HS-5 (cell line): ENCODE data around the gene SIPA1.

ENCODE experiments used
- DNase-seq: peaks from one replicate; pipeline ENCODE4 v3.0.0-alpha.2; 2012; ENCODE audit warnings: low read depth

Gene SIPA1

DNA sequence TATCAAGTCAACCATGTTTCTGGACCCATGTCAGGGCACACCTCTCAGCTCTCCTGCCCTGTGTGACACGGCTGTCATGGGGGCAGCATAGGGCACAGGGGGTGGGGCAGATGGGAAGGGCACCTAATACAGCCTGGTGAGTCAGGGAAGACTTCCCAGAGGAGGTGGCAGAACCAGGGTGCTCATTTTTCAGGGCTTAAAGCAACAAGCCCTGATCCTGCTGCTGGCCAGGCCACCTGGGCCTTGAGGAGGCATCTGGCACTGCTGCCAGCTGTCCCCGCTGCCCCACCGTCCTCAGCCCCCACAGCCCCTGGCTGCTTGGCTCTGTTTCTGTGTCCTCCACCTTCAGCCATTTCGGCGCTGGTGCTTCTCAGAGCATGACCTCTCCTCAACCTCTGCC is 28.2 kb upstream of the SIPA1 start:
- DNase-seq = no peak

GRCh38 chr11:65610404-65610803 is 27.5 kb upstream of the SIPA1 start:
- DNase-seq = no peak

- no peak for DNase-seq
Measured at GRCh38 chr11:65611028-65611757, 26.7 kb upstream of the SIPA1 start.

GRCh38 chr11:65611758-65612603 is 25.9 kb upstream of the SIPA1 start:
- DNase-seq = no peak

GRCh38 chr11:65612691-65613090 is 25.2 kb upstream of the SIPA1 start:
- DNase-seq = no peak

DNA sequence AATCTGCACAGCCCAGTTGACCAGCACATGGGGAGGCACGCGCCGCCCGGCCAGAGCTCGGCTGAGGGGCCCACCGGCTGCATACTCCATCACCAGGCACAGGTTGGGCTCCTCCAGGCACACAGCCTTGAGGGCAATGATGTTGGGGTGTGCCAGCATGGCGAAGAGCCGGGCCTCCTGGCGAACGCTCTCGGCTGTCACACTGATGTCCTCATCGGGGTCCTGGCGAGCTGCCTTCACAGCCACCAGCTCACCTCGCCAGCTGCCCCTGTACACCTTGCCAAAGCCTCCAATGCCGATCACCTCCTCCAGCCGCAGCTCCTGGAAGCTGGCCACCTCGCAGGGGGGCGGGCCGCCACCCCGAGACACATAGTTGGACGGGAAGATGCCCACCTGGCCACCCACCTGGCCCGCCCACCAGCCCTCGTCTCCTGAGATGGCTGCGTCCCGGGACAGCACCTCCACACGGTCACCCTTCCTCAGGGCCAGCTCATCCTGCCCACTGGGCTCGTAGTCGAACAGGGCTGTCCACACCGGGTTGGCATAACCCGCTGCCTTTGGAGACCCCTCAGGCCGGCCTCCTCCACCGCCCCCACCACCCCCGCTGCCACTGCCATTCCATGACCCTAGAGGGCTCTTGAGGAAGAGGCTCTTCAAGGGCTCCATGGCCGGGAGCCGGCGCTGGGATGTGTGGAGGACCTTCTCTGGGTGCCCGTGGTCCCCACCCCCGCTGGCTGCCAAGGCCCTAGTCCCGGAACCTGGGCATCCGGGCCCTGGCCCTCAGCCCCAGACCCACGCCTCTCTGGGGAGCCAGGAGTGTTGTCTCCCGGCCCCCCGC is 24.6 kb upstream of the SIPA1 start:
- no peak for DNase-seq

GRCh38 chr11:65615229-65615949 is 22.5 kb upstream of the SIPA1 start, which contains the start of gene PCNX3:
PCNX3 (plus strand) TSS chr11:65615776; CDS start chr11:65616312, 536 bp downstream.
- peak; percentile 100 for DNase-seq

DNA sequence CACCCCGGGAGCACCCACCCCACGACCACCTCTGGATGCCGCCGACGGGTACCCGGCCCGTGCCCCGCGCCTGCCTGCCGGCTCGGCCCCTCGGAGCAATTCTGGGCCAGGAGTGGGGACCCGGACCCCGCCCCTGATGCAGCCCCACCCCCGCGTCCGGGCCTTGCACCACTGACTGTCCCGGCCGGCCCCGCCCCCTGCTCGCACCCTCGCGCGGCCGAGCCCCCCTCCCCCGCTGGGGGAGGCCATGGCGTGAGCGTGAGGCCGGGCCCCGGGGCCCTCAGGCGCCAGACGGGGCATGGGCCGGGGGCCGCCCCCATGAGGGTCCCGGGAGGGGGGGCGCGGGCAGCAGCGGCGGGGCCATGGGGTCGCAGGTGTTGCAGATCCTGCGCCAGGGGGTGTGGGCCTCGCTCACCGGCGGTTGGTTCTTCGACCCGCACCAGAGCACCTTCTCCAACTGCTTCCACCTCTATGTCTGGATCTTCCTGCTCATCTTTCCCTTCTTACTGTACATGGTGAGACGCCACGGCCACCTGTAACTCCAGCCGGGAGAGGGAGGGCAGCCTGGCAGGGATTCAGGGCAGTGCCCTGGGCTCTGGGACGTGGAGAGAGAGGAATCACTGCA is 21.8 kb upstream of the SIPA1 start:
- DNase-seq = no peak

DNA sequence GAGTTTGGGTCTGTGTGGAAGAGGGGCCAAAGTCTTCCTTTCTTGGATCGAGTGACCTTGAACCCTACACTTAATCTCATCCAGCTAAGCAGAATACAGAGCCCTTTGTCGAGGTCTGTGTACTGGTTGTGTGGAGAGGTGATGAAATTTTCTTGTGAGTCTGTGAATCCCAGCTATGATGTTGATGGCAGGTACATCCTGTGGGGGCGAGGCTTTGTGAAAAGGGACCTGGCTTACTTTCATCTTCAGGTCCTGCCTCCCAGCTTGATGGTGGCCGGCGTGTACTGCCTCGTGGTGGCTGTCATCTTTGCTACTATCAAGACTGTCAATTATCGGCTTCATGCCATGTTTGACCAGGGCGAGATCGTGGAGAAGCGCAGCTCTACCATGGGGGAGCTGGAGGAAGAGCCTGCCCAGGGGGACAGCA is 21.3 kb upstream of the SIPA1 start:
- DNase-seq = no peak

DNA sequence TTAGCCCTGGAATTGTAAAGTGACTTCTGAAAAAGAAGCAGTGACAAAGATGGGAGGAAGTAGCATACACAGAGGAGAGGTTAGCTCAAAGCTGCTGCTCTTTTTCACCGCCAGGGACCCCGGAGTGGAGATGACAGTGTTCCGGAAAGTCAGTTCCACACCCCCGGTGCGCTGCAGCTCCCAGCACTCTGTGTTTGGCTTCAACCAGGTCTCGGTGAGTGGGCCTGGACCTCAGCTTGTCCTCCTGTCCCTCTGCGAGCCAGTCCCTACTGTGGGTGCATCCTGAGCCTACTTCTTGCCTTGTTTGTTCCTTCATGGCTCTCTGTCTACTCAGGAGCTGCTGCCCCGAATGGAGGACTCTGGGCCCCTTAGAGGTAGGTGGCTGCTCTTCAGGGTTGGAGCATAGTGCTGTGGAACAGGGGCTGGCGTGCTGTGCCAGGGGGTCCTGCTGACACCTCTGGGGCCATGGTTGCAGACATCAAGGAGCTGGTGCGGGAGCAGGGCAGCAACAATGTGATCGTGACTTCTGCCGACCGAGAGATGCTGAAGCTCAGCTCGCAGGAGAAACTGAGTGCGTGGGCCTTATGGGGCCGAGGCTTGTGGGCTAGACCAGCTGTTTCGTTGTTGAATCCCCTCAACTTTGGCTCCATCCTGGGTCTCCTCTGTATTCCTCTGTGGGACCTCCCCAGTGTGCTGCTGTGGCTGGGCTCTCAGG is 20.6 kb upstream of the SIPA1 start:
- DNase-seq = no peak

- no peak for DNase-seq
Measured at GRCh38 chr11:65617990-65618751, 19.7 kb upstream of the SIPA1 start.

- no peak for DNase-seq
Measured at GRCh38 chr11:65618763-65619162, 19.1 kb upstream of the SIPA1 start.

DNA sequence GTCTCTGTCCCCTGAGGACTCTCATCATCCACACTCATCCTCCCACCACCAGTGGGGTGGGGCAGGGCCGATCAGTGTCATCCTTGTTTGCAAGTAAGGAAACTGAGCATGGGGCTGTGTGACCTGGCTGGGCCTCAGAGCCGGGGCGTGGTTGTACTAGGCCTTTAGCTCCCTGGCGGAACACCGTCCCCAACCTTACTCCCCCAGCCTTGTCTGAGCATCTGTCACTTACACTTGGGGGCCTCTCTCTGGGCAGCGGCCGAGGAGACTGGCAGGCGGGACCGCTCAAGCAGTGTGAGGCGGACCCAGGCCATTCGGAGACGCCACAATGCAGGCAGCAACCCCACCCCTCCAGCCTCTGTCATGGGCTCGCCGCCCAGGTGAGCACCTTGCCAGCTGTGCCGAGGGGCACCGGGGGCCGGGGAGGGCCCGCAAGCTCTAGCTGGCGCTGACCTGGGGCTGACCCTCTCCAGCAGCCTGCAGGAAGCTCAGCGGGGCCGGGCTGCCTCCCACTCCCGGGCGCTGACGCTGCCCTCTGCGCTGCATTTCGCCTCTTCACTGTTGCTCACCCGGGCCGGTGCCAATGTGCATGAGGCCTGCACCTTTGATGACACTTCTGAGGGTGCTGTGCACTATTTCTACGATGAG is 18.5 kb upstream of the SIPA1 start:
- no peak for DNase-seq

DNA sequence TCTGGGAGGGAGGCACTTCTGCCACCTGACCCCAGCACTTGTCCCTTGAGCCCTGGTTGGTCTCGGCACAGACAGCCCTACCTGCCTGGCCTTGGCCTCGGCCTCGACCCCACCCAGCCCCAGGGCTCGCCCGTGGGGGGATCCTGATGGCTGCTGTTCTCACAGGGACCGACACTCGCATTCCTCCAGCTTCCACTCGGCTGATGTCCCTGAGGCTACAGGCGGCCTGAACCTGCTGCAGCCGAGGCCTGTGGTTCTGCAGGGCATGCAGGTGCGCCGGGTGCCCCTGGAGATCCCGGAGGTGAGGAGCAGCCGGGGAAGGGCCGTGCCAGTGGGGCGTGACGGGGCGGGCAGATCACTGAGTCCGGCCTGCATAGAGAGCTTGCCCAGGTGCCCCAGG is 17.2 kb upstream of the SIPA1 start:
- no peak for DNase-seq

DNA sequence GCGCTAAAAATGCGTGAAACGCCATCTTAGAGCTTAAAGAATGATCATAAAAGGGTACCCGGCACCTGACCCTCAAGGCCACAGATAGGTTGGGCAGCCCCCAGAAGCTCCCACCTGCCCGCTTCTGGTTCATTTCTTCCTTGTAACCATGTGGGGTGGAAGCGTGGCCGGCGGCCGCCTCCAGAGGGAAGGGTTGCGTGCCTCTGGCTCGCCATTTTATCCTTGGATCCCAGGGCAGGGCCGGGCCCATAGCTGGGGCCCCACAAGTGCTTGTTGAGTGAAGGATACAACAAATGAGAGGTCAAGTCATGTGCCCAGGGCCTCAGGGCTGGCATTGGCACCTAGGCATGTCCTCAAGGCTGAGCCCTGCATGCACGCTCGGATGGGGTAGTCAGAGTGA is 16.4 kb upstream of the SIPA1 start:
- no peak for DNase-seq

- no peak for DNase-seq
Measured at GRCh38 chr11:65622011-65622410, 15.9 kb upstream of the SIPA1 start.

- DNase-seq = no peak
Measured at GRCh38 chr11:65623177-65623576, 14.7 kb upstream of the SIPA1 start.

GRCh38 chr11:65623852-65624616 is 13.9 kb upstream of the SIPA1 start:
- DNase-seq = no peak
